HCT116 (cell line): ENCODE results near the gene NCAPG2. TPM values are rescaled to one million over a fixed set of nuclear protein-coding genes. Genes with fewer than 3 reads are reported as not detected.

Source experiments
- ATAC-seq: fragments of 200-7000 bp; cut with Tn5 transposase; 2 replicates; pipeline ENCODE4 v1.9.1; 2020; ENCODE audit warnings: mild to moderate bottlenecking, moderate library complexity
- BruUV-seq: library from RNA; stranded (reverse); fragments of 400-500 nt; replicated peaks from 2 replicates; lab custom pipeline; 2021; lab: Mats Ljungman, UMichigan
- CTCF ChIA-PET: fragments of 300-600 bp; sonication (Branson Sonifier 250); formaldehyde crosslinking; loops from one replicate; lab custom pipeline; 2021; ENCODE audit warnings: antibody characterized with exemption; lab: Charles Lee
- POLR2A ChIA-PET: fragments of 300-600, 350-600 bp; sonication (Branson Sonifier 250); formaldehyde crosslinking; loops from one replicate; lab custom pipeline; 2021; ENCODE audit warnings: antibody characterized with exemption; lab: Charles Lee
- RAD21 ChIA-PET, 2 experiments: fragments of 300-600 bp; sonication (Branson Sonifier 250); formaldehyde crosslinking; loops; one replicate each; lab custom pipeline; 2023; ENCODE audit warnings: low total read pairs in 2 of 2; ENCODE audit not compliant: uncharacterized antibody in 2 of 2, unreplicated experiment in 2 of 2, low non-redundant PET in 1 of 2; lab: Charles Lee
- DNase-seq: peaks from one replicate; pipeline ENCODE4 v3.0.0-alpha.2; 2010; ENCODE audit warnings: low read depth, low spot score
- H2AFZ ChIP-seq: fragments of 200-600 bp; shearing (Covaris generic), sonication (generic); 2 replicates; pipeline ENCODE4 v1.6.1; 2017; ENCODE audit warnings: low read depth, mixed run types, mixed read lengths, antibody characterized with exemption, low read length; ENCODE audit not compliant: poor library complexity, severe bottlenecking
- H3K27ac ChIP-seq: 2 replicates; pipeline ENCODE4 v1.5.1; 2012; ENCODE audit warnings: low read depth, low read length
- H3K27me3 ChIP-seq: fragments of 200-600 bp; sonication (generic); 2 replicates; pipeline ENCODE4 v1.6.1; 2016; ENCODE audit warnings: mixed run types, low read length, mixed read lengths; ENCODE audit not compliant: insufficient read depth
- H3K36me3 ChIP-seq, 2 experiments: fragments of 200-500 bp in 1 of 2; fragments of 200-600 bp in 1 of 2; sonication (Bioruptor generic) in 1 of 2; sonication (generic) in 1 of 2; 2 replicates each; pipeline versions ENCODE4 v1.5.1 to v1.6.1; 2014 to 2016; ENCODE audit warnings: low read length in 2 of 2, inconsistent platforms in 1 of 2, mixed read lengths in 1 of 2, mixed run types in 1 of 2; ENCODE audit not compliant: insufficient read depth in 2 of 2, control insufficient read depth in 1 of 2
- H3K4me1 ChIP-seq, 2 experiments: fragments of 200-600 bp in 1 of 2; sonication (generic) in 1 of 2; 2 replicates each; pipeline versions ENCODE4 v1.5.1 to v1.6.1; 2012 to 2017; ENCODE audit warnings: low read length in 2 of 2, inconsistent platforms in 1 of 2, mild to moderate bottlenecking in 1 of 2, mixed read lengths in 1 of 2, mixed run types in 1 of 2, moderate library complexity in 1 of 2; ENCODE audit not compliant: insufficient read depth in 2 of 2, control insufficient read depth in 1 of 2
- H3K4me2 ChIP-seq: fragments of 200-600 bp; sonication (generic); 2 replicates; pipeline ENCODE4 v1.6.1; 2017; ENCODE audit warnings: mixed run types, low read length, mixed read lengths
- H3K4me3 ChIP-seq, 2 experiments: fragments of 200-600 bp in 1 of 2; sonication (generic) in 1 of 2; replicated peaks in 1 of 2; 2 replicates each; pipeline ENCODE4 v1.5.1; 2011 to 2016; ENCODE audit warnings: low read length in 2 of 2, control low read depth in 1 of 2, low read depth in 1 of 2, mild to moderate bottlenecking in 1 of 2, mixed read lengths in 1 of 2, mixed run types in 1 of 2
- H3K79me2 ChIP-seq: fragments of 200-600 bp; sonication (generic); 2 replicates; pipeline ENCODE4 v1.6.1; 2017; ENCODE audit warnings: mild to moderate bottlenecking, mixed run types, low read length, moderate library complexity, mixed read lengths; ENCODE audit not compliant: insufficient read depth
- H3K9ac ChIP-seq: fragments of 200-600 bp; sonication (generic); 2 replicates; pipeline ENCODE4 v1.6.1; 2016; ENCODE audit warnings: low read length, mixed read lengths
- H3K9me2 ChIP-seq: fragments of 200-600 bp; sonication (generic), shearing (Covaris generic); 2 replicates; pipeline ENCODE4 v1.6.1; 2017; ENCODE audit warnings: mixed run types, mild to moderate bottlenecking, moderate library complexity; ENCODE audit not compliant: insufficient read depth
- H3K9me3 ChIP-seq, 2 experiments: fragments of 200-500 bp in 1 of 2; fragments of 200-600 bp in 1 of 2; sonication (Bioruptor generic) in 1 of 2; sonication (generic) in 1 of 2; 2 replicates each; pipeline ENCODE4 v1.6.1; 2014 to 2017; ENCODE audit warnings: low read length in 2 of 2, mixed read lengths in 2 of 2, inconsistent platforms in 1 of 2, low read depth in 1 of 2, mild to moderate bottlenecking in 1 of 2, mixed run types in 1 of 2, moderate library complexity in 1 of 2; ENCODE audit not compliant: control insufficient read depth in 1 of 2, insufficient read depth in 1 of 2
- H4K20me1 ChIP-seq: fragments of 200-600 bp; sonication (generic), shearing (Covaris generic); 2 replicates; pipeline ENCODE4 v1.6.1; 2017; ENCODE audit warnings: mixed run types, mild to moderate bottlenecking, moderate library complexity; ENCODE audit not compliant: insufficient read depth
- CBX3 ChIP-seq: IDR thresholded peaks from 2 replicates; pipeline ENCODE4 v1.6.1; 2012; ENCODE audit warnings: low read depth
- CEBPB ChIP-seq: IDR thresholded peaks from 2 replicates; pipeline ENCODE4 v1.6.1; 2012; ENCODE audit warnings: low read depth
- EGR1 ChIP-seq: IDR thresholded peaks from 2 replicates; pipeline ENCODE4 v1.6.1; 2012; ENCODE audit warnings: low read depth
- ELF1 ChIP-seq: IDR thresholded peaks from 2 replicates; pipeline ENCODE4 v1.6.1; 2012; ENCODE audit warnings: low read depth, borderline replicate concordance
- EZH2 ChIP-seq: fragments of 200-600 bp; sonication (generic); IDR thresholded peaks from 2 replicates; pipeline ENCODE4 v1.6.1; 2017; ENCODE audit warnings: antibody characterized with exemption, mixed run types
- EZH2phosphoT487 ChIP-seq: fragments of 200-600 bp; IDR thresholded peaks from 2 replicates; pipeline ENCODE4 v1.6.1; 2018; ENCODE audit warnings: antibody characterized with exemption, borderline replicate concordance
- JUND ChIP-seq: IDR thresholded peaks from 2 replicates; pipeline ENCODE4 v1.6.1; 2012
- POLR2AphosphoS5 ChIP-seq: IDR thresholded peaks from 2 replicates; pipeline ENCODE4 v1.6.1; 2011; ENCODE audit warnings: mild to moderate bottlenecking, low read depth, low read length, moderate library complexity
- RAD21 ChIP-seq: IDR thresholded peaks from 2 replicates; pipeline ENCODE4 v1.6.1; 2012; ENCODE audit warnings: low read depth, mild to moderate bottlenecking
- SIN3A ChIP-seq: IDR thresholded peaks from 2 replicates; pipeline ENCODE4 v1.6.1; 2012; ENCODE audit warnings: low read depth
- TCF7L2 ChIP-seq: IDR thresholded peaks from 2 replicates; pipeline ENCODE4 v1.7.0; 2011; ENCODE audit warnings: borderline replicate concordance, inconsistent platforms; ENCODE audit not compliant: insufficient read depth, insufficient read length; ENCODE audit errors: extremely low read depth
- YY1 ChIP-seq: IDR thresholded peaks from 2 replicates; pipeline ENCODE4 v1.6.1; 2011; ENCODE audit warnings: low read length, low read depth, moderate library complexity, mild to moderate bottlenecking; ENCODE audit not compliant: insufficient replicate concordance; ENCODE audit errors: extremely low read depth
- ZNF274 ChIP-seq: fragments of 200-500 bp; sonication (Bioruptor generic); IDR thresholded peaks from 2 replicates; pipeline ENCODE4 v1.6.1; 2014; ENCODE audit warnings: mild to moderate bottlenecking, low read depth, low read length, inconsistent platforms
- intact Hi-C: fragments of 100-400 bp; cut with micrococcal nuclease; formaldehyde crosslinking; loops from 2 replicates; pipeline ENCODE4 v1.10.0; 2022
- total RNA-seq: library from RNA; stranded (reverse); gene quantifications from one replicate; pipeline ENCODE4 v1.2.1, GENCODE V29; 2021; ENCODE audit not compliant: unreplicated experiment
- TF ChIP-seq, protein P1 (sequence below): IDR thresholded peaks from 2 replicates; pipeline ENCODE4 v1.6.1; 2011; ENCODE audit warnings: mild to moderate bottlenecking, low read length, moderate library complexity; ENCODE audit not compliant: insufficient replicate concordance; ENCODE audit errors: extremely low read depth
- TF ChIP-seq, protein P2 (sequence below), 3 experiments: fragments of 200-600 bp in 1 of 3; sonication (generic) in 1 of 3; IDR thresholded peaks in 2 of 3; conservative IDR thresholded peaks in 1 of 3; 2 replicates each; pipeline ENCODE4 v1.5.1; 2012 to 2017; ENCODE audit warnings: low read depth in 2 of 3, low read length in 2 of 3, antibody characterized with exemption in 1 of 3, borderline replicate concordance in 1 of 3, control low read depth in 1 of 3, mild to moderate bottlenecking in 1 of 3, mixed read lengths in 1 of 3, mixed run types in 1 of 3, moderate library complexity in 1 of 3; ENCODE audit not compliant: insufficient read depth in 1 of 3
- TF ChIP-seq, protein P3 (sequence below): IDR thresholded peaks from 2 replicates; pipeline ENCODE4 v1.6.1; 2012
- TF ChIP-seq, protein P4 (sequence below): IDR thresholded peaks from 2 replicates; pipeline ENCODE4 v1.6.1; 2012; ENCODE audit warnings: low read depth

The NCAPG2 gene
- total RNA-seq, 1 experiment from 2014 or later: 73.1 TPM

DNA sequence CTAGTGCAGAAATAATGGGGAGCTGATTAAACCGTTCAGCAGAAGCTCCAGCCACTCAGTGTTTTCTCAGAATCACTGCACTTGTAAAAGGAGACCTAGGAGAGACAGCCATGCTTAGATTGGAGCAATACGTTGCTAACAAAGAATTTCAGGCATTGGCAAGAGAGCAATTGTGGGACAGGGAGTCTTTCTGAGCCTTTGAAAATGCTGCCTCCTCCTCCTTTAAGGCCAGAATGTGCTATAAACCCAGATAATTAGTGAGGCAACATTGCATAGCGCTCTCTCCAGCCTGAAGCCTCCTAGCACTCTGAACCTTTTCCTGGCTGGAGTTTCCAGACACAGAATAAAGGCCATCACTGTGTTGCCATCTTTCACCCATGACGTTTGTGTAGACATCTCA, 98.5 kb downstream of the NCAPG2 start:
- no peaks in the 10 kb centered on the region for H3K27me3 ChIP-seq
- no peak overlapping the region for H3K4me2 ChIP-seq
- no peaks in the 10 kb centered on the region for H3K9me2 ChIP-seq
- intact Hi-C loops: no loop called here
- no peaks in the 10 kb centered on the region for H4K20me1 ChIP-seq
- no peak overlapping the region for H2AFZ ChIP-seq
- no peak overlapping the region for H3K4me3 ChIP-seq
- ChIA-PET CTCF (no interaction called here), POLR2A (no interaction called here)
- H3K27ac ChIP-seq: no peak overlapping the region
- DNase-seq: no peak
- H3K4me1 ChIP-seq: no peaks in the 10 kb centered on the region
- H3K36me3 ChIP-seq: no peaks in the 10 kb centered on the region; a peak in 2 of 4 replicates
- H3K79me2 ChIP-seq: no peaks in the 10 kb centered on the region
- BruUV-seq: no TSS peak
- no peak for ATAC-seq
- H3K9me3 ChIP-seq: no peaks in the 10 kb centered on the region
- TF ChIP-seq RAD21: no peak
- TF ChIP-seq EGR1: no peak
- no peak for TF ChIP-seq JUND
- TF ChIP-seq EZH2: no peak
- TF ChIP-seq, protein P1, sequence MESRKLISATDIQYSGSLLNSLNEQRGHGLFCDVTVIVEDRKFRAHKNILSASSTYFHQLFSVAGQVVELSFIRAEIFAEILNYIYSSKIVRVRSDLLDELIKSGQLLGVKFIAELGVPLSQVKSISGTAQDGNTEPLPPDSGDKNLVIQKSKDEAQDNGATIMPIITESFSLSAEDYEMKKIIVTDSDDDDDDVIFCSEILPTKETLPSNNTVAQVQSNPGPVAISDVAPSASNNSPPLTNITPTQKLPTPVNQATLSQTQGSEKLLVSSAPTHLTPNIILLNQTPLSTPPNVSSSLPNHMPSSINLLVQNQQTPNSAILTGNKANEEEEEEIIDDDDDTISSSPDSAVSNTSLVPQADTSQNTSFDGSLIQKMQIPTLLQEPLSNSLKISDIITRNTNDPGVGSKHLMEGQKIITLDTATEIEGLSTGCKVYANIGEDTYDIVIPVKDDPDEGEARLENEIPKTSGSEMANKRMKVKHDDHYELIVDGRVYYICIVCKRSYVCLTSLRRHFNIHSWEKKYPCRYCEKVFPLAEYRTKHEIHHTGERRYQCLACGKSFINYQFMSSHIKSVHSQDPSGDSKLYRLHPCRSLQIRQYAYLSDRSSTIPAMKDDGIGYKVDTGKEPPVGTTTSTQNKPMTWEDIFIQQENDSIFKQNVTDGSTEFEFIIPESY: no peak
- no peak for TF ChIP-seq TCF7L2
- TF ChIP-seq, protein P2, sequence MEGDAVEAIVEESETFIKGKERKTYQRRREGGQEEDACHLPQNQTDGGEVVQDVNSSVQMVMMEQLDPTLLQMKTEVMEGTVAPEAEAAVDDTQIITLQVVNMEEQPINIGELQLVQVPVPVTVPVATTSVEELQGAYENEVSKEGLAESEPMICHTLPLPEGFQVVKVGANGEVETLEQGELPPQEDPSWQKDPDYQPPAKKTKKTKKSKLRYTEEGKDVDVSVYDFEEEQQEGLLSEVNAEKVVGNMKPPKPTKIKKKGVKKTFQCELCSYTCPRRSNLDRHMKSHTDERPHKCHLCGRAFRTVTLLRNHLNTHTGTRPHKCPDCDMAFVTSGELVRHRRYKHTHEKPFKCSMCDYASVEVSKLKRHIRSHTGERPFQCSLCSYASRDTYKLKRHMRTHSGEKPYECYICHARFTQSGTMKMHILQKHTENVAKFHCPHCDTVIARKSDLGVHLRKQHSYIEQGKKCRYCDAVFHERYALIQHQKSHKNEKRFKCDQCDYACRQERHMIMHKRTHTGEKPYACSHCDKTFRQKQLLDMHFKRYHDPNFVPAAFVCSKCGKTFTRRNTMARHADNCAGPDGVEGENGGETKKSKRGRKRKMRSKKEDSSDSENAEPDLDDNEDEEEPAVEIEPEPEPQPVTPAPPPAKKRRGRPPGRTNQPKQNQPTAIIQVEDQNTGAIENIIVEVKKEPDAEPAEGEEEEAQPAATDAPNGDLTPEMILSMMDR (IDR thresholded peaks at IDR 0.05 in 2 of 3, conservative IDR thresholded peaks at IDR 0.05 in 1 of 3; ENCODE audit: borderline replicate concordance in 1 of 3, insufficient read depth in 1 of 3, low read depth in 2 of 3, low read length in 2 of 3): no peak
- TF ChIP-seq, protein P3, sequence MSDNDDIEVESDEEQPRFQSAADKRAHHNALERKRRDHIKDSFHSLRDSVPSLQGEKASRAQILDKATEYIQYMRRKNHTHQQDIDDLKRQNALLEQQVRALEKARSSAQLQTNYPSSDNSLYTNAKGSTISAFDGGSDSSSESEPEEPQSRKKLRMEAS: no peak
- TF ChIP-seq ZNF274: no peak
- no peak for TF ChIP-seq CBX3
- TF ChIP-seq ELF1: no peak
- TF ChIP-seq SIN3A: no peak
- no peak for TF ChIP-seq EZH2phosphoT487
- TF ChIP-seq YY1: no peak
- TF ChIP-seq POLR2AphosphoS5: no peak
- no peak for TF ChIP-seq CEBPB
- TF ChIP-seq, protein P4, sequence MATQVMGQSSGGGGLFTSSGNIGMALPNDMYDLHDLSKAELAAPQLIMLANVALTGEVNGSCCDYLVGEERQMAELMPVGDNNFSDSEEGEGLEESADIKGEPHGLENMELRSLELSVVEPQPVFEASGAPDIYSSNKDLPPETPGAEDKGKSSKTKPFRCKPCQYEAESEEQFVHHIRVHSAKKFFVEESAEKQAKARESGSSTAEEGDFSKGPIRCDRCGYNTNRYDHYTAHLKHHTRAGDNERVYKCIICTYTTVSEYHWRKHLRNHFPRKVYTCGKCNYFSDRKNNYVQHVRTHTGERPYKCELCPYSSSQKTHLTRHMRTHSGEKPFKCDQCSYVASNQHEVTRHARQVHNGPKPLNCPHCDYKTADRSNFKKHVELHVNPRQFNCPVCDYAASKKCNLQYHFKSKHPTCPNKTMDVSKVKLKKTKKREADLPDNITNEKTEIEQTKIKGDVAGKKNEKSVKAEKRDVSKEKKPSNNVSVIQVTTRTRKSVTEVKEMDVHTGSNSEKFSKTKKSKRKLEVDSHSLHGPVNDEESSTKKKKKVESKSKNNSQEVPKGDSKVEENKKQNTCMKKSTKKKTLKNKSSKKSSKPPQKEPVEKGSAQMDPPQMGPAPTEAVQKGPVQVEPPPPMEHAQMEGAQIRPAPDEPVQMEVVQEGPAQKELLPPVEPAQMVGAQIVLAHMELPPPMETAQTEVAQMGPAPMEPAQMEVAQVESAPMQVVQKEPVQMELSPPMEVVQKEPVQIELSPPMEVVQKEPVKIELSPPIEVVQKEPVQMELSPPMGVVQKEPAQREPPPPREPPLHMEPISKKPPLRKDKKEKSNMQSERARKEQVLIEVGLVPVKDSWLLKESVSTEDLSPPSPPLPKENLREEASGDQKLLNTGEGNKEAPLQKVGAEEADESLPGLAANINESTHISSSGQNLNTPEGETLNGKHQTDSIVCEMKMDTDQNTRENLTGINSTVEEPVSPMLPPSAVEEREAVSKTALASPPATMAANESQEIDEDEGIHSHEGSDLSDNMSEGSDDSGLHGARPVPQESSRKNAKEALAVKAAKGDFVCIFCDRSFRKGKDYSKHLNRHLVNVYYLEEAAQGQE: no peak
- TF ChIP-seq, all 23 proteins: peak for 0
- RAD21 ChIA-PET: no interaction called here
- H3K9ac ChIP-seq: no peak overlapping the region
